GM12878 (cell line): ENCODE results near the gene COL23A1. TPM values are rescaled to one million over a fixed set of nuclear protein-coding genes. Genes with fewer than 3 reads are reported as not detected.

Experiments used
- ATAC-seq: fragments of 200-7000 bp; cut with Tn5 transposase; 3 replicates; pipeline ENCODE4 v1.9.1; 2020; ENCODE audit warnings: mild to moderate bottlenecking, moderate library complexity
- BruUV-seq: library from RNA; stranded (reverse); fragments of 400-500 nt; replicated peaks from 2 replicates; lab custom pipeline; 2021; lab: Mats Ljungman, UMichigan
- CTCF ChIA-PET: fragments of 300-600 bp; sonication (Branson Sonifier 250); formaldehyde crosslinking; extraction: SDS; loops from one replicate; lab custom pipeline; 2021; ENCODE audit warnings: inconsistent platforms; lab: Yijun Ruan, JAX
- POLR2A ChIA-PET: fragments of 350-600 bp; formaldehyde crosslinking; extraction: SDS; loops from one replicate; lab custom pipeline; 2021; ENCODE audit warnings: inconsistent platforms; lab: Charles Lee
- RAD21 ChIA-PET: fragments of 300-600 bp; sonication (Branson Sonifier 250); formaldehyde crosslinking; loops from one replicate; lab custom pipeline; 2023; ENCODE audit warnings: antibody characterized with exemption; ENCODE audit not compliant: unreplicated experiment; lab: Charles Lee
- SMC1A ChIA-PET: fragments of 300-600 bp; sonication (Branson Sonifier 250); formaldehyde crosslinking; loops from one replicate; lab custom pipeline; 2023; ENCODE audit not compliant: unreplicated experiment, uncharacterized antibody; lab: Charles Lee
- DNase-seq: peaks from one replicate; pipeline ENCODE4 v3.0.0-alpha.2; 2011; ENCODE audit warnings: low read depth, low spot score
- FAIRE-seq: peaks from 3 replicates; lab custom pipeline; 2011; peaks lifted over from hg19 to GRCh38; lab: Jason Lieb, UNC
- H2AFZ ChIP-seq: 2 replicates; pipeline ENCODE4 v1.6.0; 2011; ENCODE audit warnings: low read depth, low read length, control low read depth; ENCODE audit not compliant: control insufficient read depth
- H3K27ac ChIP-seq: 2 replicates; pipeline ENCODE4 v1.5.1; 2011; ENCODE audit warnings: control low read depth; ENCODE audit not compliant: control insufficient read depth, insufficient read depth
- H3K27me3 ChIP-seq, 2 experiments: replicated peaks in 1 of 2; 2 replicates each; pipeline versions ENCODE4 v1.6.0 to v1.6.1; 2011; ENCODE audit warnings: low read length in 1 of 2; ENCODE audit not compliant: control insufficient read depth in 2 of 2, insufficient read depth in 2 of 2
- H3K36me3 ChIP-seq, 2 experiments: 2 replicates each; pipeline ENCODE4 v1.5.1; 2011; ENCODE audit warnings: low read length in 1 of 2; ENCODE audit not compliant: control insufficient read depth in 2 of 2, insufficient read depth in 2 of 2
- H3K4me1 ChIP-seq: 2 replicates; pipeline ENCODE4 v1.6.1; 2011; ENCODE audit warnings: mild to moderate bottlenecking, low read length, moderate library complexity, mixed read lengths; ENCODE audit not compliant: control insufficient read depth, insufficient read depth
- H3K4me2 ChIP-seq: 2 replicates; pipeline ENCODE4 v1.6.0; 2011; ENCODE audit warnings: control low read depth; ENCODE audit not compliant: control insufficient read depth, insufficient read depth
- H3K4me3 ChIP-seq: fragments of 200-600 bp; sonication (generic); 2 replicates; pipeline ENCODE4 v1.5.1; 2016
- H3K79me2 ChIP-seq: 2 replicates; pipeline ENCODE4 v1.6.0; 2011; ENCODE audit warnings: low read length; ENCODE audit not compliant: control insufficient read depth, insufficient read depth
- H3K9ac ChIP-seq: 2 replicates; pipeline ENCODE4 v1.8.0; 2011; ENCODE audit warnings: low read length, control low read depth, mixed read lengths; ENCODE audit not compliant: control insufficient read depth, insufficient read depth
- H3K9me3 ChIP-seq: replicated peaks from 3 replicates; pipeline ENCODE4 v1.5.1; 2011; ENCODE audit warnings: mild to moderate bottlenecking, low read length; ENCODE audit not compliant: control insufficient read depth, insufficient read depth
- H4K20me1 ChIP-seq: 2 replicates; pipeline ENCODE4 v1.6.0; 2011; ENCODE audit not compliant: control insufficient read depth, insufficient read depth
- RAD21 ChIP-seq: IDR thresholded peaks from 2 replicates; pipeline ENCODE4 v1.6.1; 2011; ENCODE audit warnings: mild to moderate bottlenecking, low read depth, low read length, moderate library complexity; ENCODE audit not compliant: insufficient read depth
- SMARCA5 ChIP-seq: fragments of 450-650 bp; IDR thresholded peaks from 2 replicates; pipeline ENCODE4 v1.6.1; 2017; ENCODE audit warnings: mild to moderate bottlenecking
- SMC3 ChIP-seq: IDR thresholded peaks from 2 replicates; pipeline ENCODE4 v1.6.1; 2011; ENCODE audit warnings: low read length, improper control_type of control experiment, borderline replicate concordance
- SPI1 ChIP-seq: IDR thresholded peaks from 2 replicates; pipeline ENCODE4 v1.6.1; 2011; ENCODE audit warnings: low read depth, mild to moderate bottlenecking, low read length, moderate library complexity, borderline replicate concordance; ENCODE audit not compliant: insufficient read depth
- ZBTB11 ChIP-seq: fragments of 450-650 bp; formaldehyde crosslinking; IDR thresholded peaks from 2 replicates; pipeline ENCODE4 v1.5.0; 2022; ENCODE audit warnings: mild to moderate bottlenecking, missing genetic modification characterization
- ZNF384 ChIP-seq: IDR thresholded peaks from 2 replicates; pipeline ENCODE4 v1.6.1; 2012; ENCODE audit warnings: low read depth, mild to moderate bottlenecking, low read length, improper control_type of control experiment, borderline replicate concordance
- WGBS: methylation state at CpG from one replicate; pipeline ENCODE4 v1.1.6; 2016; ENCODE audit warnings: low lambda C conversion rate; ENCODE audit not compliant: insufficient replicate concordance, insufficient coverage; ENCODE audit errors: missing lambda C conversion rate; 5-methylcytosine and 5-hydroxymethylcytosine counted together
- in situ Hi-C: fragments of 300-500 bp; cut with MboI; formaldehyde crosslinking; loops from 9 replicates; pipeline ENCODE4 v1.14.3; 2018; ENCODE audit warnings: mixed read lengths
- intact Hi-C: fragments of 100-400 bp; cut with micrococcal nuclease; formaldehyde crosslinking; loops from one replicate; pipeline ENCODE4 v1.14.2; 2022; ENCODE audit not compliant: unreplicated experiment
- polyA plus RNA-seq, 11 experiments: library from polyadenylated mRNA; depleted of rRNA in 4 of 11; unstranded in 6 of 11; stranded (reverse) in 5 of 11; fragments of >200 nt; fragmentation: Nextera tagmentation in 4 of 11; fragmentation: Illumina TruSeq in 1 of 11; extraction: Ambion mirVana in 4 of 11; extraction: Trizol in 1 of 11; gene quantifications; 1 replicate in 1 of 11; 2 replicates in 10 of 11; pipeline versions ENCODE4 v1.2.1 to v1.2.3, GENCODE V29; 2011 to 2016; ENCODE audit warnings: inconsistent platforms in 2 of 11, missing spikeins in 2 of 11, low read depth in 1 of 11
- total RNA-seq, 4 experiments: library from RNA; depleted of rRNA in 3 of 4; stranded (reverse); fragments of >200 nt in 3 of 4; fragmentation: Illumina TruSeq in 1 of 4; extraction: Trizol in 1 of 4; gene quantifications; 2 replicates each; pipeline versions ENCODE4 v1.2.1 to v1.2.3, GENCODE V29; 2013 to 2021
- TF ChIP-seq, protein P1 (sequence below): IDR thresholded peaks from 2 replicates; pipeline ENCODE4 v1.6.1; 2012; ENCODE audit warnings: low read depth, low read length, improper control_type of control experiment

Gene COL23A1
- total and polyA plus RNA-seq, 10 of the 15 experiments (the other 5 are each of a cell fraction or from before 2014, with no cell fraction given): 0.03 to 0.83 (median 0.09) TPM; not detected in 5

DNA sequence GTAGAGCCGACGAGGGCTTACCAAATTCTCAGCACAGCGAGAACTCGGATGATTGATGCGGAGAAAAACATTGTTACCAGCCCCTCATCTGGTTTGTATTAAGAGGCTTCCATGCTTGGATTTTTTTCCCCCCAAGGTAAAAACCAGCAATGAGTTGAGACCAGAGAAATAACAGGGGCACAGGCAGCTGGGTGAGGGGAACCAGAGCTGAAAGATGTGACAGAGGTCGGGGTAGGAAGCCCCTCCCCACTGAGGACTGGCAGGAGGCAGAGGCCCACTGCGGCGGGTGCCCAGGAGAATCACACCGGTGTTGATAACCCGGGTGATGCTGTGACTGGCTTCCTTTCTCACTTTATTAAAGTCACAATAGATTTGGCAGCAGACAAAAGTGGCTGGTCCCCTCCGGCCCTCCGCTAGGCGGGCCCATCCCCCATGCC, 241.1 kb downstream of the COL23A1 start:
- ChIA-PET SMC1A (no interaction called here), RAD21 (no interaction called here), POLR2A (interaction anchor here (0.6 kb wide), 1 partner anchor 751 kb away, joined by 4 read pairs; no protein-coding TSS in a partner anchor), CTCF (no interaction called here)
- in situ Hi-C loops: no loop called here
- no peak overlapping the region for H2AFZ ChIP-seq
- FAIRE-seq (no peak), DNase-seq (no peak), ATAC-seq (no peak)
- BruUV-seq: no TSS peak
- no peaks in the 10 kb centered on the region for H3K27me3 ChIP-seq
- no peak overlapping the region for H3K9ac ChIP-seq
- H3K27ac ChIP-seq: no peak overlapping the region
- H3K79me2 ChIP-seq: no peaks in the 10 kb centered on the region
- no peak overlapping the region for H3K4me3 ChIP-seq
- no peak overlapping the region for H3K4me2 ChIP-seq
- H3K9me3 ChIP-seq: no peaks in the 10 kb centered on the region
- WGBS: 38% methylated on average over 13 of the region's 13 CpGs
- intact Hi-C loops: no loop called here
- H3K4me1 ChIP-seq: no peaks in the 10 kb centered on the region
- H4K20me1 ChIP-seq: no peaks in the 10 kb centered on the region
- no peak for TF ChIP-seq SMARCA5
- TF ChIP-seq ZNF384: no peak
- TF ChIP-seq RAD21: no peak
- H3K36me3 ChIP-seq: no peaks in the 10 kb centered on the region

DNA sequence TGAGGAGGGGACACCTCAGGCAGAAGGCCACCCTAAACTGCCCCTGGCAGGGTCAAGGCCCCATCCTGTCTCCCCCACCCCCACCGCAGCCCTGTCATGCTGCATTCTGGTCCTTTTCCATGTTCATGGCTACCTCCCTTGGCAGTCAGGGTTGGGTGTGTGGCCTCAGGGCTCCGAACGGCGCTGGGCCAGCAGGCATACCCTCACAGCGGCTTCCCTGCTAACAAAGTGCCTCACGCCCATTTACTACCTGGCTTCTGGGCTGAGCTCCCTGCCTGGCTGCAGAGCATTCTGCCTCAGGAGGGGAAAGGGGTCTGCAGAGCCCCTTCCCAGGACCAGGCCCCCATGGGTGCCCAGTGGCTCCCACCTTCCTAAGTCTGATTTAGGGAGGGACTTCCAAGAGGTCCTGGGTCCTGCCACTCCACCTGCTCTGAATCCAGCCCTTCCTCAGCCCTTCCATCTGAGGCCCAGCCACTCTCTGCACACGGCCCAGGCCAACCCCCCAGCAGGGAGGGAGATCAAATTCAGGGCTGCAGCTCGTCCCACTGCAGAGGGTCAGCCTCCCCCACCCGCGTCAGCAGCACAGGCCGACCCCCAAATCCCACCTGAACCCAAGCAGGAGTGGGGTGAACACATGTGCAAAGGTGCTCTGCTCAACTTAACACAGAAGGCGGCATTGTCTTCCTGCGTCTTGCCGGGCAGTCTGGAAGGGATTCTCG, 241.7 kb downstream of the COL23A1 start:
- ATAC-seq: no peak
- no peaks in the 10 kb centered on the region; the same call in 2 of the 3 replicates for H3K9me3 ChIP-seq
- ChIA-PET RAD21 (no interaction called here), SMC1A (no interaction called here), POLR2A (interaction anchor here (0.6 kb wide), 1 partner anchor 751 kb away, joined by 4 read pairs; no protein-coding TSS in a partner anchor), CTCF (no interaction called here)
- no TSS peak for BruUV-seq
- no peaks in the 10 kb centered on the region for H3K4me1 ChIP-seq
- intact Hi-C loops: no loop called here
- 54% methylated on average over 15 of the region's 15 CpGs for WGBS
- no peak overlapping the region for H3K9ac ChIP-seq
- H3K36me3 ChIP-seq: no peaks in the 10 kb centered on the region
- no peaks in the 10 kb centered on the region for H3K27me3 ChIP-seq
- H3K27ac ChIP-seq: no peak overlapping the region
- no peaks in the 10 kb centered on the region for H3K79me2 ChIP-seq
- no peak for DNase-seq
- no peak for FAIRE-seq
- H3K4me2 ChIP-seq: no peak overlapping the region
- H2AFZ ChIP-seq: no peak overlapping the region
- no peaks in the 10 kb centered on the region for H4K20me1 ChIP-seq
- in situ Hi-C loops: no loop called here
- no peak overlapping the region for H3K4me3 ChIP-seq
- TF ChIP-seq ZBTB11 (CRISPR knock-in tag) (no peak), SPI1 (no peak), SMC3 (no peak)
- TF ChIP-seq, protein P1, sequence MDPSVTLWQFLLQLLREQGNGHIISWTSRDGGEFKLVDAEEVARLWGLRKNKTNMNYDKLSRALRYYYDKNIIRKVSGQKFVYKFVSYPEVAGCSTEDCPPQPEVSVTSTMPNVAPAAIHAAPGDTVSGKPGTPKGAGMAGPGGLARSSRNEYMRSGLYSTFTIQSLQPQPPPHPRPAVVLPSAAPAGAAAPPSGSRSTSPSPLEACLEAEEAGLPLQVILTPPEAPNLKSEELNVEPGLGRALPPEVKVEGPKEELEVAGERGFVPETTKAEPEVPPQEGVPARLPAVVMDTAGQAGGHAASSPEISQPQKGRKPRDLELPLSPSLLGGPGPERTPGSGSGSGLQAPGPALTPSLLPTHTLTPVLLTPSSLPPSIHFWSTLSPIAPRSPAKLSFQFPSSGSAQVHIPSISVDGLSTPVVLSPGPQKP: no peak
